HG03045 (cell line): ENCODE measurements around the gene SLC66A1.

Experiments
- ATAC-seq: cut with Tn5 transposase; IDR thresholded peaks from one replicate; pipeline ENCODE4 v1.9.1; 2021; ENCODE audit warnings: mild to moderate bottlenecking, moderate library complexity; ENCODE audit not compliant: unreplicated experiment

Gene SLC66A1

GRCh38 chr1:19342062-19342750 lies 30.1 kb downstream of the SLC66A1 start:
- no peak for ATAC-seq

GRCh38 chr1:19342894-19343616 lies 30.9 kb downstream of the SLC66A1 start:
- no peak for ATAC-seq

- no peak for ATAC-seq
Measured at GRCh38 chr1:19343617-19344350, 31.7 kb downstream of the SLC66A1 start.

- no peak for ATAC-seq
Measured at GRCh38 chr1:19344372-19344810, 32.3 kb downstream of the SLC66A1 start.

GRCh38 chr1:19344831-19345230 lies 32.7 kb downstream of the SLC66A1 start:
- ATAC-seq, result no peak

GRCh38 chr1:19345391-19345790 lies 33.3 kb downstream of the SLC66A1 start:
- no peak for ATAC-seq

- no peak for ATAC-seq
Measured at GRCh38 chr1:19346026-19346425, 33.9 kb downstream of the SLC66A1 start.

- no peak for ATAC-seq
Measured at GRCh38 chr1:19347533-19348172, 35.5 kb downstream of the SLC66A1 start.

- no peak for ATAC-seq
Measured at GRCh38 chr1:19348441-19349198, 36.5 kb downstream of the SLC66A1 start.

GRCh38 chr1:19349999-19350398 lies 37.9 kb downstream of the SLC66A1 start:
- no peak for ATAC-seq

- ATAC-seq, result no peak
Measured at GRCh38 chr1:19350566-19350965, 38.4 kb downstream of the SLC66A1 start.

GRCh38 chr1:19351873-19352272 lies 39.7 kb downstream of the SLC66A1 start:
- no peak for ATAC-seq

GRCh38 chr1:19352839-19353238 lies 40.7 kb downstream of the SLC66A1 start:
- ATAC-seq, result no peak

- ATAC-seq, result no peak
Measured at GRCh38 chr1:19353596-19353995, 41.5 kb downstream of the SLC66A1 start.

- ATAC-seq, result no peak
Measured at GRCh38 chr1:19354531-19354981, 42.4 kb downstream of the SLC66A1 start.

GRCh38 chr1:19356266-19356665 lies 44.1 kb downstream of the SLC66A1 start:
- ATAC-seq, result no peak

GRCh38 chr1:19357299-19357986 lies 45.3 kb downstream of the SLC66A1 start:
- no peak for ATAC-seq

GRCh38 chr1:19358710-19359109 lies 46.6 kb downstream of the SLC66A1 start:
- ATAC-seq, result no peak

GRCh38 chr1:19359357-19359756 lies 47.2 kb downstream of the SLC66A1 start:
- ATAC-seq, result no peak

- no peak for ATAC-seq
Measured at GRCh38 chr1:19360016-19360415, 47.9 kb downstream of the SLC66A1 start.
